Naive thymus-derived CD8-positive, alpha-beta T cell (primary cell): ENCODE measurements around the gene TCEA3. TPM values are rescaled to one million over a fixed set of nuclear protein-coding genes. Genes with fewer than 3 reads are reported as not detected.

Source experiments
- ATAC-seq, 2 donors: fragments of 150-1000 bp; cut with Tn5 transposase in 1 of 2; sonication (Bioruptor Pico), chemical (Tn5 transposase) in 1 of 2; 1 replicate in 1 of 2; 2 replicates in 1 of 2; pipeline ENCODE4 v1.10.0; 2021; ENCODE audit warnings: mild to moderate bottlenecking in 2 of 2, moderate library complexity in 2 of 2
- POLR2A ChIA-PET: fragments of 350-600 bp; sonication (Branson Sonifier 250); formaldehyde crosslinking; loops from one replicate; lab custom pipeline; 2021; ENCODE audit warnings: antibody characterized with exemption; lab: Charles Lee
- DNase-seq, 10 donors: peaks; one replicate each; pipeline versions ENCODE4 v3.0.0 to v3.0.0-alpha.2; 2020 to 2022
- H3K27ac Mint-ChIP-seq, 10 donors: one replicate each; pipeline ENCODE4 v1.8.0; 2020 to 2022; ENCODE audit warnings: mild to moderate bottlenecking in 10 of 10, mixed read lengths in 10 of 10, moderate library complexity in 4 of 10, inconsistent platforms in 1 of 10
- H3K27me3 Mint-ChIP-seq, 5 donors: one replicate each; pipeline ENCODE4 v1.8.0; 2021 to 2022; ENCODE audit warnings: mixed read lengths in 5 of 5
- H3K36me3 Mint-ChIP-seq, 3 donors: one replicate each; pipeline ENCODE4 v1.8.0; 2020 to 2022; ENCODE audit warnings: mixed read lengths in 3 of 3, mild to moderate bottlenecking in 2 of 3, inconsistent platforms in 1 of 3
- H3K4me1 Mint-ChIP-seq, 4 donors: one replicate each; pipeline ENCODE4 v1.8.0; 2021 to 2022; ENCODE audit warnings: mixed read lengths in 4 of 4
- H3K4me3 Mint-ChIP-seq, 10 donors: one replicate each; pipeline ENCODE4 v1.8.0; 2020 to 2022; ENCODE audit warnings: mild to moderate bottlenecking in 10 of 10, mixed read lengths in 10 of 10, moderate library complexity in 6 of 10, inconsistent platforms in 1 of 10
- H3K9me3 Mint-ChIP-seq, 9 donors: one replicate each; pipeline ENCODE4 v1.8.0; 2020 to 2022; ENCODE audit warnings: mixed read lengths in 9 of 9, mild to moderate bottlenecking in 3 of 9, inconsistent platforms in 1 of 9, moderate library complexity in 1 of 9
- polyA plus RNA-seq, 3 donors: library from polyadenylated mRNA; unstranded; fragments of 300-500 nt; fragmentation: Illumina TruSeq; gene quantifications; one replicate each; pipeline ENCODE4 v1.2.3, GENCODE V29; 2021
- total RNA-seq, 8 experiments: library from RNA in 2 of 8; stranded (reverse) in 2 of 8; gene quantifications; one replicate each; pipeline ENCODE4 v1.2.3 and lab custom pipeline; 2021 to 2026

The TCEA3 gene
- total and polyA plus RNA-seq, 5 experiments from 2014 or later = 22.5 to 44.4 (median 32.4) TPM

DNA sequence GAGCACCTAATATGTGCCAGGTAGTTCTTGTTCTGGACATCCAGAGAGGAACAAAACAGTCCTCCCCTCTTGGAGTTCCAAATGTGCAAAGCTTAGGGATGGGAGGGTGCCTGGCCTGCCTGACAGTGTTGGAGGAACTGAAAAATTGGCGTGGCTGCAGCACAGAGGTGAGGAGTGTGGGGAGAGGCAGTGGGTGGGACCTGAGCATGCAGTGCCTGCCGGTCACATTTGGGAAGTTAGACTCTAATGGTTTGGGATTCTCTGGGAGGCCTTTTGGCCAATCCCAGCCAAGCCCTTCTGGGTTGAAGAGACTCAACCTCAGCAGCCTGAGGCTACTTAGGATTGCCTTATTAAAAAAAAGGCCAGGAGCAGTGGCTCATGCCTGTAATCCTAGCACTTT is 2.3 kb upstream of the TCEA3 start:
- Mint-ChIP-seq H3K27ac (peak overlapping the region in 2 of 10 donors; percentile 2 to 72), H3K4me1 (peaks cover 19 to 32% (median 21%) of the 10 kb centered on the region in 4 donors), H3K9me3 (no peaks in the 10 kb centered on the region), H3K36me3 (no peaks in the 10 kb centered on the region), H3K4me3 (peak overlapping the region in 1 of 10 donors; percentile 15), H3K27me3 (peaks cover 0 to 12% (median 0%) of the 10 kb centered on the region in 5 donors)
- ATAC-seq = no peak
- DNase-seq = no peak
- POLR2A ChIA-PET = no interaction called here

DNA sequence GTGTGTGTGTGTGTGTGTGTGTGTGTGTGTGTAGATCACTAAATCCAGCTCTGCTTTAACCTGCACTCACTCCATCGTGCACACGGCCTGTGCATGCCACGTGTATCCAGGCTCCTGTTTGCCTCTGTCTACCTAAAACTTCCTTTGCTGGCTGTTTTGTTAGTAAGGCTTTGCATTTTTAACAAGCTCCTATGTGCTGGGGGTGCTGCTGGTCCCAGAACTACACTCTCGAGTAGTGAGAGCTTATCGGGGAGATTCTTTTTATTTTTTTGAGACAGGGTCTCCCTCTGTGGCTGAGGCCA is 596 bp upstream of the TCEA3 start:
- Mint-ChIP-seq H3K27me3 (peaks cover 0 to 12% (median 0%) of the 10 kb centered on the region in 5 donors), H3K36me3 (no peaks in the 10 kb centered on the region), H3K4me3 (peak overlapping the region; percentile 82 to 98 (median 92)), H3K27ac (peak overlapping the region in 9 of 10 donors; percentile 25 to 90 (median 83)), H3K9me3 (no peaks in the 10 kb centered on the region), H3K4me1 (peaks cover 22 to 36% (median 31%) of the 10 kb centered on the region in 4 donors)
- POLR2A ChIA-PET = interaction anchor here (0.5 to 1.8 kb wide), 8 partner anchors 12 to 583 kb away, joined by 3 to 13 read pairs (median 4); partner anchors contain the start of genes ASAP3 and HNRNPR
- DNase-seq = peak in 1 of 10 donors; percentile 8
- ATAC-seq = no peak

DNA sequence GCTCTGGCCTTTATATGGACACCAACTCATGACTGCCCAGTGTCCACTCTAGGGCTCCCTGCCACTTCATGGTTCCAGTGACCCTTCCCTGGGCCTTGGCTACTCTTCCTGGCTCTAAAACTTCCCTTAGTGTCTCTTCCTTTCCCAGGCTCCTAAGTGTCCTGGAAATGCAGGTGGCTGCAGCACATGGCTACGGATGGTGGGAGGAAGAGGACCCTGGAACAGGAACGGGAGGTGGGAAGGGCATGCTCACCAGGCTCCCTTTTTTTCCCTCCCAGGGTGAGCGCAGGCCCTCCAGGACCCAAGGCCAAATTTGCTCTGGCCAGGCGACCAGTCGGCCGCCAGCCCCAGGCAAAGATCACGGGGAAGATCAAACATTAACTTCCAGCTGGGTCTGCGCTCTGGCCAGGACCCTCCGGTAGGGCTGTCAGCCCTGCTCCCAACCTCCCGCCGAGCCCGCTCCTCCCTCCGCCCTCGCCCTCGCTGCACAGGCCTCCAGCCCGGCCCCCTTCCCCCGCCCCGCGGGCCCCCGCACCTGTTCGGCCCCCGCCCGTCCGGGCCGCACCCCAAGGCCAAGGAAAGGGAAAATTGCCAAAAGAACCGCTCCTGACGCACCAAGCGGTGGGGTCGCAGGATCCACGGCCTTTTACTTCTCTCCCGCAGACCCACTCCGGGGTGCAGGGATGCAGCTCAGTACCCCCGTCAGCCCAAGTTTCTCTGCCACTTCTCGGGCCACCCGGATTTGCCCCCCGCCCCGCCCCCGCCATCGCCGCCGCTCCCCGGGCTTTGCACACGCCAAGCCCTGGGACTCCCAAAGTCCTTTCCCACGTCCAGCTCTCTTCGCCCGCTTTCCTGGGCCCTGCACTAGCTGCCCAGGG is 894 bp downstream of the TCEA3 start:
- DNase-seq = peak in 5 of 10 donors; percentile 13 to 39 (median 25)
- Mint-ChIP-seq H3K4me1 (peaks cover 25 to 42% (median 34%) of the 10 kb centered on the region in 4 donors), H3K27me3 (peaks cover 0 to 12% (median 0%) of the 10 kb centered on the region in 5 donors), H3K27ac (peak overlapping the region; percentile 60 to 95 (median 90)), H3K4me3 (peak overlapping the region; percentile 83 to 98 (median 92)), H3K36me3 (no peaks in the 10 kb centered on the region), H3K9me3 (no peaks in the 10 kb centered on the region)
- ATAC-seq = peak in 1 of 2 donors; percentile 18
- POLR2A ChIA-PET = interaction anchor here (0.5 to 3.3 kb wide), 9 partner anchors 11 to 268 kb away, joined by 3 to 19 read pairs (median 4); partner anchors contain the start of genes ASAP3, HNRNPR and RPL11

DNA sequence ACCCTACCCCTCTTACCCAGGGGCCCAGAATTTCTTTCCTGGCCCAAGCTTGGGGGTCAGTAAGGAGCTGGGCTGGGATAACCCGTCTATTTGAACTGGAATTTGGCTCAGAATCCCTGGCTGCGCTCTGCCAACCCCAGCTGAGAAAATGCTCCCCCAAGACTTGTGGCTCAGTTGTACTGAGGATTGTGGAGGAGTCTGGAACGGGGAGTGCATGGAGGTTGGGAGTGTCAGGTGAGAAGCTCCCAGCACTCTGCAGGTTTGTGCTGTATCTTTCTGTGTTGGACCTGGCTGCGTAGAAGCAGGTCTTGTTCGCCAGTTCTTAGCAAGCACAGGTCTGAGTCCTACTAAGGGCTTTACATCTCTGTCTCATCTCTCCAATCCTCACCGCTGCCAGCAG is 1.6 kb downstream of the TCEA3 start:
- POLR2A ChIA-PET = interaction anchor here (0.5 to 3.3 kb wide), 10 partner anchors 10 to 537 kb away, joined by 3 to 19 read pairs (median 6); partner anchors contain the start of genes ASAP3, E2F2, HNRNPR and PNRC2
- ATAC-seq = peak in 1 of 2 donors; percentile 20
- peaks cover 0 to 12% (median 0%) of the 10 kb centered on the region in 5 donors for H3K27me3 Mint-ChIP-seq
- peaks cover 0 to 1% (median 0%) of the 10 kb centered on the region in 3 donors for H3K36me3 Mint-ChIP-seq
- peaks cover 25 to 42% (median 34%) of the 10 kb centered on the region in 4 donors for H3K4me1 Mint-ChIP-seq
- peak overlapping the region; percentile 83 to 98 (median 92) for H3K4me3 Mint-ChIP-seq
- peak overlapping the region; percentile 60 to 95 (median 90) for H3K27ac Mint-ChIP-seq
- H3K9me3 Mint-ChIP-seq = no peaks in the 10 kb centered on the region
- DNase-seq = peak in 3 of 10 donors; percentile 15 to 28 (median 19)

DNA sequence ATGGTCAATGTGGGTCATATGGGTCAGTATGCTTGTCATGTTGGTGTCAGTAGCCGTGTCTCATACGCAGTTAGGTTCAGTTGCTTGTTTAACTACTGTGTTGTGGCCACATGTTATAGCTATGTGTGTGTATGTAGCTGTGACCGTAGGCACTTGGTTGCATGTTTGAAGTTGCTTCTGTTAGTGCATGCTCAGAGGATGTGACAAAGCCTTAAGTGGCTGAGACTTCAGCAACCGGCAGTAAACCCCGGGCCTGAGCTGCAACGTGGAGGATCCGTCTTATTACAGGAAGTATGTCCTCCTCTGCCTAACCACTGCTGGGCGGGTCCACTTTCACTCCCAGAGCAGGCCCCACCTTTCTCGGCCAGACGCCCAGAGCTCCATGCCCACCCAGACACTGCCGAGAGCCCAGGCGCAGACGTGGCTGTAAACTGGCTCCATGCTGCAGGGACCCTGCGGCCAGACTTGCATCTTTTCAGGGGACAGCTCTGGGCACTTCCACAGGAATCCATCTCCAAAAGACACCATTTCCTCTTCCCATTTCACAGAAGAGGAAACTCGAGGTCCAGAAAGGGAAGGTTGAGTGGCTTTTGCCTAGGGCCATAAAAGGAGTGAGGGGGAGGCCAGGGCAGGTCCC is 2.2 kb downstream of the TCEA3 start:
- Mint-ChIP-seq H3K27me3 (peaks cover 0 to 12% (median 0%) of the 10 kb centered on the region in 5 donors), H3K27ac (peak overlapping the region; percentile 60 to 95 (median 90)), H3K4me3 (peak overlapping the region; percentile 83 to 98 (median 92)), H3K4me1 (peaks cover 25 to 42% (median 34%) of the 10 kb centered on the region in 4 donors), H3K9me3 (no peaks in the 10 kb centered on the region), H3K36me3 (peaks cover 0 to 4% (median 0%) of the 10 kb centered on the region in 3 donors)
- peak; percentile 72 to 83 for ATAC-seq
- peak; percentile 35 to 86 (median 52) for DNase-seq
- POLR2A ChIA-PET = interaction anchor here (0.7 to 3.3 kb wide), 11 partner anchors 12 to 537 kb away, joined by 3 to 19 read pairs (median 4); partner anchors contain the start of genes ASAP3, E2F2, HNRNPR and PNRC2

DNA sequence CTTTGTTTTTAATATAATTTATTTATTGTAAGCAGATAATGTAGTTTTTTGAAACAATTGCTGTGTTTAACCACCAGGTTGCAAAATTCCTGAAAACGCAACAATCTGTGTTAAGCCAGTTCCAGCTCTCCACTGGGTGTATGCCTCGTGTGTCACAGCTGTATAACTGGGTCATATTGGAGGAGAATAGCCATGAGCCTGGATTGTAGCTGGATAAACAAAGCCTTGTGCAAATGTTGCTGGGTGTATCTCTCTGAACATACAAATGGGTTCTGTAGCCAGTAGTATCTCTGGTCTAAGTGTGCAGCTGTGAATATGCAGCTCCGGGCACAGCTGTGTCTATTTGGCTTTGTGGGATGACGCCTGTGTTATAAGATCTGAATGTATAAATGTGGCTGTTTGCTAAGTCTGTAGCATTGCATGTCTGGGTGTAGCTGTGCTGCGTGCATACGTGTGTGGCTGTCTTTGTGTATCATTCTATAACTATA is 2.8 kb downstream of the TCEA3 start:
- Mint-ChIP-seq H3K27ac (peak overlapping the region; percentile 60 to 95 (median 90)), H3K4me3 (peak overlapping the region in 9 of 10 donors; percentile 83 to 98 (median 93)), H3K4me1 (peaks cover 25 to 42% (median 34%) of the 10 kb centered on the region in 4 donors), H3K36me3 (peaks cover 0 to 10% (median 0%) of the 10 kb centered on the region in 3 donors), H3K27me3 (peaks cover 0 to 12% (median 0%) of the 10 kb centered on the region in 5 donors), H3K9me3 (no peaks in the 10 kb centered on the region)
- DNase-seq = no peak
- POLR2A ChIA-PET = interaction anchor here (0.7 to 3.3 kb wide), 12 partner anchors 11 to 538 kb away, joined by 3 to 19 read pairs (median 4); partner anchors contain the start of genes ASAP3, E2F2, HNRNPR and PNRC2
- peak in 1 of 2 donors; percentile 10 for ATAC-seq

DNA sequence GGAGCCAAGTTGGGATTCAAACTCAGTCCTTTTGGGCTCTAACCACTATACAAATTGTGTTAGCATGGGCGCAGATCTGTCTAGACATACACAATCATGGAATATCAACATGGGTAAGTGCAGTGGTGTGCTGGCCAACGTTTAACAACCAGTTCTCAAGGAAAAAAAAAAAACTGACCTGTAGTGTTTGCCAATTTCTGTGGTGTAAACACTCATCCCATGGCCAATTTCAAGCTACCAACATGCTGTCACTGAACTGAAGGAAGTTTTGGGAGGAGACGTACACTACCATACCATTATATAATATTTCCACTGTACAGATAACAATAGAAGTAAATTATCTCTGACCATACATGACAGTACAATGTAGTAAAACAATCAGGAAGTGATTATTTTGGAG is 3.2 kb downstream of the TCEA3 start:
- peaks cover 0 to 14% (median 0%) of the 10 kb centered on the region in 3 donors for H3K36me3 Mint-ChIP-seq
- peak overlapping the region in 6 of 10 donors; percentile 3 to 76 (median 38) for H3K27ac Mint-ChIP-seq
- no peaks in the 10 kb centered on the region for H3K9me3 Mint-ChIP-seq
- POLR2A ChIA-PET = interaction anchor here (0.7 to 3.3 kb wide), 3 partner anchors 15 to 109 kb away, joined by 3 to 19 read pairs (median 6); partner anchors contain the start of gene HNRNPR
- H3K4me1 Mint-ChIP-seq = peaks cover 25 to 42% (median 34%) of the 10 kb centered on the region in 4 donors
- no peak overlapping the region for H3K4me3 Mint-ChIP-seq
- ATAC-seq = no peak
- DNase-seq = no peak
- H3K27me3 Mint-ChIP-seq = peaks cover 0 to 7% (median 0%) of the 10 kb centered on the region in 5 donors

DNA sequence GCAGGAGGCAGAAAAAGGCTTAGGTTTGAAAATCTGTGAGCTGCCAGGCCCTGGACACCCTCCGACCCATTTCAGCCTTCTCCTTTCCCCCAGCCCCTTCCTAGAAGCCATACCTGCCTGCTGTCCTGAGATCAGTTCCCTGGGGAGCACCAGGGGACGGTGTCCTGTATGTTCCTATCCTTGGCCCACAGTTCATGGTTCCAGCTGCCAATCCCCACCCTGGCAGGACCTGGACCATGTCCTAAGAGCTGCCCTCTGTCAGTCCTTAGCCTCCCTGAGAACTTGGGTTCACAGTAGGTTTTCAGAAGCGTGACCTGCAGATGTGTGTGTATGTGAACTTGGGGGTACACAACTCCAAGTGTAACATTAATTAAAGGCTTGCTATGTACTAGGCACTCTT is 3.8 kb downstream of the TCEA3 start:
- peak overlapping the region in 5 of 10 donors; percentile 3 to 76 (median 52) for H3K27ac Mint-ChIP-seq
- POLR2A ChIA-PET = no interaction called here
- H3K27me3 Mint-ChIP-seq = peaks cover 0 to 2% (median 0%) of the 10 kb centered on the region in 5 donors
- H3K9me3 Mint-ChIP-seq = no peaks in the 10 kb centered on the region
- peaks cover 25 to 42% (median 34%) of the 10 kb centered on the region in 4 donors for H3K4me1 Mint-ChIP-seq
- ATAC-seq (no peak), DNase-seq (no peak)
- no peak overlapping the region for H3K4me3 Mint-ChIP-seq
- peaks cover 0 to 20% (median 0%) of the 10 kb centered on the region in 3 donors for H3K36me3 Mint-ChIP-seq

DNA sequence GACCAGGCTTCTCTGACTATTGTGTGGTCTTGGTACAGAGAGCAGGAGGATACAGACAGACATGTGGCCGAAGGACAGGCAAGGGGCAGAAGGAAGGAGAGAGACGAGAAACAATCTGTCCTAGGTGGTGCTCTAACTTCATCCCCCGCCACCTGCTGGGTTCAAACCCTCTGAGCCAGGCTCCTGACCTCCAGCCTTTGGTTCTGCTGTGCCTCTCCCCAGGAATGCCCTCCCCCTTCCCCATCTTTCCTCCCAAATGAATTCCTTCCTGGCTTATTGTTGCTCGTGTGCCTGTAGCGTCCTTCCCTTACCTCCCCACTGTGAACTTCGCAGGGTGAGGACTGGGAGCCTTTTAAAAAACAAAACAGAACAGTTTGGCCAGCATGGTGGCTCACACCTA is 5.4 kb downstream of the TCEA3 start:
- Mint-ChIP-seq H3K9me3 (no peaks in the 10 kb centered on the region), H3K4me3 (no peak overlapping the region), H3K4me1 (peaks cover 23 to 38% (median 30%) of the 10 kb centered on the region in 4 donors), H3K27ac (peak overlapping the region in 3 of 10 donors; percentile 56 to 78 (median 62)), H3K36me3 (peaks cover 0 to 31% (median 3%) of the 10 kb centered on the region in 3 donors), H3K27me3 (peaks cover 0 to 2% (median 0%) of the 10 kb centered on the region in 5 donors)
- ATAC-seq (no peak), DNase-seq (no peak)
- POLR2A ChIA-PET = no interaction called here

DNA sequence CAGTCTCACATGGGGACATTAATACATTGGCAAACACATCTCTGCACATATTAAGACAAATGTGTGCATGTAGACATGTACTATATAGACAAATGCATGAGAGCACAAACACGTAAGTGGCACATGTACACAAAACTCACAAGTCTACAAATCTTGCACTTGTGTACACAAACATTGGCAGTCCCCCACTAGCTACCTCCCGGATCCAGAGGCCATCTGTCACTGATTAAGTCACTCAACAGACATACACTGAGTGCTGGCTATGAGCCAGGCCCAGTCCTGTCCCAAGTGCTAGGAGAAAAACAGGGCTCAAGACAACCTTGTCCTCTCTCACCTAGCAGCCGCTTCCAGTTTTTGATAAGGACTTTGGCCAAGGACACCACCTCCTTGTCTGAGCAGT is 7.0 kb downstream of the TCEA3 start:
- Mint-ChIP-seq H3K4me3 (no peak overlapping the region), H3K27me3 (no peaks in the 10 kb centered on the region), H3K27ac (no peak overlapping the region), H3K36me3 (peaks cover 0 to 34% (median 3%) of the 10 kb centered on the region in 3 donors), H3K4me1 (peaks cover 13 to 26% (median 16%) of the 10 kb centered on the region in 4 donors), H3K9me3 (no peaks in the 10 kb centered on the region)
- POLR2A ChIA-PET = no interaction called here
- ATAC-seq (no peak), DNase-seq (no peak)

DNA sequence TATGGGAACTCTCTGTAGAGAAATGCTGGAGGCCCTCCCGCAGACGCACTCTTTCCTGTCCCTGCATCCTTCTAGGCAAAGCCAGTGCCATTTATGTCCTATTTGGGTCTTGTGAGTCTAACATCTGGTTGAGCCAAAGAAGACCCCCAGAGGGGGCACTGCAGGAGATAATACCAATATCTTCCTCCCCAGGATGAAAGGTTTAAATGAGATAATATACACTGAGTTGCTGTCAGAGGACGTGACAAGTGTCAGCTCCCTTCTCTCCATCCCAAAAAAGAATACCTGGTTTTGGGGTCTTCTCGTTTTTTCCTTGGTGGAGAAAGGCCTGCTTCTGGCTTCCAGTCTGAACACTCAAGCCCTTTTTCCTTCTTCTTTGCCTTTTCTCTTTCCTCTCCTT is 7.6 kb downstream of the TCEA3 start:
- DNase-seq = no peak
- peak overlapping the region in 3 of 10 donors; percentile 9 to 19 (median 15) for H3K27ac Mint-ChIP-seq
- POLR2A ChIA-PET = no interaction called here
- no peak for ATAC-seq
- H3K4me3 Mint-ChIP-seq = no peak overlapping the region
- peaks cover 0 to 36% (median 3%) of the 10 kb centered on the region in 3 donors for H3K36me3 Mint-ChIP-seq
- H3K27me3 Mint-ChIP-seq = no peaks in the 10 kb centered on the region
- H3K4me1 Mint-ChIP-seq = peaks cover 7 to 20% (median 9%) of the 10 kb centered on the region in 4 donors
- no peaks in the 10 kb centered on the region for H3K9me3 Mint-ChIP-seq
